GM18861 (cell line): ENCODE data around the gene ENAM.
"Not testable (repeated sequence)": the region's sequence is repeated elsewhere in the genome, so short reads cannot be mapped to it uniquely, and the experiment has no call there.

ENCODE experiments used
- ATAC-seq: cut with Tn5 transposase; IDR thresholded peaks from one replicate; pipeline ENCODE4 v1.9.1; 2021; ENCODE audit not compliant: unreplicated experiment

Gene ENAM

DNA sequence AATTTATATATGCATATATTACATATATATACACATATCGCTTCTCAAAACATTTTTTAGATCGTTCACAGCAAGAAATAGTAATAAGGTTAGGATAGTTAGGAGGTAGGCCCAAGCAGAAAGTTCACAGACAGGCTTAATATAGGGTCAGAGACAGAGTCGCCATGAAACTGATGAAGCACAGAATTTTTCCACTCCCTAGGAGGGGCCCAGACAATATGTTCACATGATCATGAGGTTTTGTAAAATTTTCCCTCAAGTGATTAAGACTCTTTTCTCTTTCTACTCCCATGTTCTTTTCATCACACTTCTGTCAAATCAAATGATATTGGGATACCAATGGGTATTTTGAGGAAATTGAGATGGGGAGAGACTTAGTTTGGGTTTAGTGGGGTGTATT, 5.2 kb upstream of the ENAM start:
- ATAC-seq = no peak

- ATAC-seq = no peak
These were observed 4.2 kb upstream of the ENAM start for GRCh38 chr4:70624226-70624793.

DNA sequence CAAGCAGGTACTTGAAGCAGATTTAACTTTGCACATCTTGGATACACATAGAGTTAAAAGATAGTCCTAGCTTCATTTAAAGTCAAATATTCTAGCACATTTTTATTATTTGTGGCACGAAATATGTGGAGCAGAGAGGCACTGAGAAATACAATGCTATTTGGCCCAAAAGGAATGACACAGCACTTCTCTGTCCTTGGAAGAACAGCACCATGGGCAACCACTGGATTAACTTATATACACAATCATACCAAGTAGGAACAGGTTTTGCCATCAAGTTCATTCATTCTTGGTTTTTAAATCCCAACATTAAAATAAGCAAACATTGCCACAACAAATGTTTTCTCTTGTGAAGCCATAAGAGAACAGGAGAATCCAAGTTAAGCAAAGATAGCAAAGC, 924 bp upstream of the ENAM start:
- ATAC-seq = no peak

GRCh38 chr4:70629469-70630090, 1.0 kb downstream of the ENAM start:
- peak; percentile 56 for ATAC-seq

DNA sequence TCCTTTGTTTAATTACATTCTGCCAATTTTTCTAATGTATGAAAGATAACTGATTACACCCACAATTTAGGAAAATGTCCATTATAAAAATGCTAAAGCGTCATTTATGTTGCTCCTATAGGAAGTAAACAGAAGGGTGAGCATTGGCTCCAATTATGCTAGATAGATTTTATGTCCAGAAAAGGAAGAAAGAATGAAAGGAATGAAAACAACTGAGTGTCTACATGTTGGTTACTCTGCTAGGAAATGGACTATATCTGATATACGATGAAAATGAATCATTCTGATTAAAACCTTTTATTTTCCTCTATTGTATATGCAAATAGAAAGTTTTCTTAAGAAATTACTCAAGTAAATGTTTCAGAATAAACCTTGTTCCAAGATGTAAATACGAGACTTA, 1.6 kb downstream of the ENAM start:
- no peak for ATAC-seq

DNA sequence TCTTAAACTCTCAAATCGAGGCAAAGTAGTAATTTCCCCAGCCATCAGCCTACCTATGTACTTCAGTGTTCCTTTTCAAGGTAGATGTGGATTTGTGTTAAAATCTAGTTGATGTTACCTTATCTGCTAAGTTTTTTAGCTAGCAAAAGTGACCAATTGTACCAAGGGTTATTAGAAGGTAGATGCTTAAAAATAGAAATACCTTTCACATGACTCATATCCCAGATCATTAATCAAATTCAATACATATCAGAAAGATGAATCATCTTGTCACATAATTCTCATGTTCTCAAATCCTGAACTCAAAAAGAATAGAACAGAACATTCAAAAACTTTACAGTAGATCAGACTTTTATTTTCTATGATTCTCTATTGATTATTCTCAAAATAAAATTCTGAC, 3.5 kb downstream of the ENAM start:
- ATAC-seq = no peak

DNA sequence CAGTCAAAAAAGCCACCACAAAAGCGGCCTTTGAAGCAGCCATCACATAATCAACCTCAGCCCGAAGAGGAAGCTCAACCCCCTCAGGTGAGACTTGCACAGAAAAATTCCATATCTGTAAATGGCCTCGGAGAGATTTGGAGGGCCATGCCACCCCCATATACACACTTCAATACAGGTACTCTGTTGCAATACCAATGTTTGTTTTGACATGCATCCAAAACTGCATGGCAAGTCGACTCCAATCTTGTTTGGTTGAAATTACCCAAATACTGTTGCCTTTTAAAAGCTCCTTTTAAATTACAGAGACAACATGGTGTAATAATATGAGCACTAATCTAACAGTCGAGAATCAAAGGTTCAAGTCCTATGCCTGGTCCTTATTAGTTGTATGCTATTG, 5.9 kb downstream of the ENAM start:
- ATAC-seq = no peak

DNA sequence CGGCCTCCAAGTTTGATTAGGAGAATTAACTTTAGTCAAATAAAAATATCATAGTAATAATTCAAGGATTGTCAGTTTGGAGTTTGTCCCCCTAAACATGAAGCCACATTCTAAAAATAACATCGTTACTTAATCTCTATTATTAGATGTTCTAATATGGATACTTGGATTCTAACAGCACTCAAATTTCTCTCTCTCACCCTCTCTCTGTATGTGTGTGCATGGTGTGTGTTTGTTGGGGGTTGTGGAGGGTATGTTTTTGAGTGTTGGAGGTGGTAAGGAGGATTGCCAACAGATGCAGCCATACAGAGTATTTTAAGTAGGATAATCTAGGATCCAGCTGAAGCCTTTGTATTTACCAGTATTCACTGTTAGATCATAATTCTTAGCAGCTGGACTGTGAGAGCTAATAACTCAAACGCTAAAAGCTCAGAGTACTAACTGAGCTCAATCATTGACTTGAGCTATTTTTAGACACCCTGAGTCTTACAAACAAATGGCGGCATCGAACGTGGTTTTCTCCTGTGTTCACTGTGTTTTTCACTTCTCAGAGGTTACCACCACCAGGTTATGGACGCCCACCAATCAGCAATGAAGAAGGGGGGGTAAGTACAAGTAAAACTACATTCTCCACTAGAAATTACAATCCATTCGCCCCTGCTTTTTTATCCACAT, 8.8 kb downstream of the ENAM start:
- peak; percentile 48 for ATAC-seq

DNA sequence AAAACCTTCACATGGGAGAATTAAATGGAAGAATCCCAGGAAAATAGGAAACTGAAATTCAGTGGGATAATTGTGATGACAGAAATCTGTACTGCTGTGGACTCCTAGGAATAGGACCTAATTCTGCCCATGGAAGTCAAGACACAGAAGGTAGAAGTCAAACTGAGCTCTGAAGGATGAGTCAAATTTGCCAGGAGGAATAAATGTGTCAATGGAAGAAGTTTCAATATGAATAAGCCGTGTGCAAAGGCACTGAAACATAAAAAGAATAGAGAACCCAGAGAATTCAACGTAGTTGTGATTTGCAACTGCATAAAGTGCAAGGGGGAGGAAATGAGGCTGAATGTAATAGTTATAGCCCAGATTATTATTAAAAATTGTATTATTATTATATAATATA, 11.6 kb downstream of the ENAM start:
- peak; percentile 47 for ATAC-seq

DNA sequence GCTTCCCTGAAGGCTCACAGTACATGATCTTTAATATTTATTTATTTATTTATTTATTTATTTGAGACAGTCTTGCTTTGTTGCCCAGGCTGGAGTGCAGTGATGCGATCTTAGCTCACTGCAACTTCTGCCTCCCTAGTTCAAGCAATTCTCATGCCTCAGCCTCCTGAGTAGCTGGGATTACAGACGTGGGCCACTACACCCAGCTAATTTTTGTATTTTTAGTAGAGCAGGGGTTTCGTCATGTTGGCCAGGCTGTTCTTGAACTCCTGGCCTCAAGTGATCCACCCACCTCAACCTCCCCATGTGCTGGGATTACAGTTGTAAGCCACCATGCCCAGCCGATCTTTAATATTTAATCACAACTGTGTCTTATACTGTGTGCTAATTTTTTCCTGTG, 22.2 kb downstream of the ENAM start:
- not testable (repeated sequence) for ATAC-seq

- no peak for ATAC-seq
These were observed 23.4 kb downstream of the ENAM start for GRCh38 chr4:70651864-70652506.

DNA sequence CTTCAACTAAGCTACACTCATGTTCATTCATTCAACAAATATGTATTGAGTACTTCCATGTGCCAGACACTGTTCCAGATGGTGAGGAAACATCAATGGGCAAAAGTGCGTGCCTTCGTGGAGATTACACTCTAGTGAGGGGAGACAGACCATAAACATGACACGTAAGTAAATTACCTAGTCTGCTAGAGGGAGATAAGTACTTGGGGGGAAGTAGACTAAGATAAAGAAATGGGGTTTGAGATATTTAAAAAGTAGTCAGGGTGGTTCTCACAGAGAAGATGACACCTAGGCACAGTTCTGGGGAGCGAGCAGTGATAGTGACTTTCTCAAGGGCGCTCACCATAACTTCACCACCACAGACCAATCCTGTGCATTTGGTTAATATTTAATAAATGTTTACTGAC, 26.1 kb downstream of the ENAM start:
- no peak for ATAC-seq

DNA sequence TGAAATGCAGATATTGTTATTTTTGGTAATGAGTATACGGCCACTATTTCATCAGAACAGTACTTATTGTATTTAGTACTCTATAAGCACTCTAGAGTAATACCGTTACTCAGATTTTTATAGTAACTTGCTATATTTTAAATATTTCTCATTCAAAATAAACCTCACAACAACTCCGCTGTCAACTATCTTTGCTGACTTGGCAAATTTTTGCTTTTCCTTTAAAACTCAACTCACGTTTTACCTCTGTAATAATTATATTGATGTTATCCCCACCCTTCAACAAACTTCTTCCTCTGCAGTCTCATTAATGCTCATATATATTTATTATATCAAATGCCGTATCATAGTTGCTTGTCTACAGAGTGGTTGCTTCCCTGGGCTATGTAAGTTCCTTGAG, 28.8 kb downstream of the ENAM start:
- ATAC-seq = no peak

- ATAC-seq = no peak
These were observed 29.9 kb downstream of the ENAM start for GRCh38 chr4:70658418-70658817.

- ATAC-seq = no peak
These were observed 31.6 kb downstream of the ENAM start for GRCh38 chr4:70660106-70660505.

DNA sequence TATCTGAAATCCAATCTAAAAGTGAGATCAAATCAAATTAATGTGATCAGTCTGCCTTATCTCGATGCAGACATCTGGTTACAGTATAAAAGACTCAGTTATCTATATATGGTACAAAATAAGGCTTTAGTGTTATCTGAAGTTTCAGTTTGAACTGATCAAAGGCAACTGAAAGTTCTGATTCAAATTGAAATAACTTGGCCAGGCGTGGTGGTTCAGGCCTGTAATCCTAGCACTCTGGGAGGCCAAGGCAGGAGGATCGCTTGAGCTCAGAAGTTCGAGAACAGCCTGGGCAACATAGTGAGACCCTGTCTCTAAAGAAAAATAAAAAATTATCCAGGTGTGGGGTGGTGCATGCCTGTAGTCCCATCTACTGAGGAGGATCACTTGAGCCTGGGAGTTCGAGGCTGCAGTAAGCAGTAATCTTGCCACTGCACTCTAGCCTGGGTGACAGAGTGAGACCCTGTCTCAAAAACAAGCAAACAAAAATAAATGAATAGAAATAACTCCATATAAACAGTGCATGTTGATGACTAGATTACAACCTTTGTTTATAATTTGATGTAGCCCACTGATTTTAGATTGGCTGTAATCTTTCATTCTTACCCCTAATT, 32.9 kb downstream of the ENAM start:
- ATAC-seq = peak; percentile 70

GRCh38 chr4:70666369-70666768, 37.8 kb downstream of the ENAM start, which contains the start of gene JCHAIN:
JCHAIN (minus strand) TSS chr4:70666508; CDS start chr4:70666490, 18 bp downstream.
- ATAC-seq = no peak

GRCh38 chr4:70667740-70668535, 39.4 kb downstream of the ENAM start:
- ATAC-seq = no peak

DNA sequence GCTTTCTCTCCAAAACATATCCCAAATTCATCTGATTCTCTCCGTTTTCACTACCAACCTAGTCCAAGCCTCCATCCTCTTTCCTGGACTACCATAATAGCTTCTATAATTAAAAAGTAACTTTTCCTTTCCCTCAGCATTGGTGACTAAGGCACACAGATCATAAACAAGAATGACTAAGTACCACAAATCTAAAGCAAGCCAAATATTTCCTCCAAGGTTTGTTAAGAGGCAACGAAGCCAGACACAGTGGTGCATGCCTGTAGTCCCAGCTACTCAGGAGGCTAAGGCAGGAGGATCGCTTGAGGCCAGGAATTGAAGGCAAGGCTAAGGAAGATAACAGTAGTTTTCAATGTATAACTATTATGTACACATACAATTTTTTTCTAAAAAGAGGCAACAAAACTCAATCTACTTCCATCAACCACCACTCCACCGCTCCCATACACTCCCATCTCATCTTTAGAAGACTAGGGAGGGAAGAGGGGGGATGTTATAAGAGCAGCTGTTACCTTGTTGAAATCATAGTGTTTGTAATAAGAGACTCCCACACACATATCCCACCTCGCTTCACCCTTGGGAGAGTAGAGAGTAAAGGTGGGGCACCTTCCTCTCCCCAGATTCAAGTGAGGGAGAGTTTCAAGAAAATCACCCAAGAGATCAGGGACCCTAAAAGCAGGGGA, 41.9 kb downstream of the ENAM start:
- ATAC-seq = no peak

DNA sequence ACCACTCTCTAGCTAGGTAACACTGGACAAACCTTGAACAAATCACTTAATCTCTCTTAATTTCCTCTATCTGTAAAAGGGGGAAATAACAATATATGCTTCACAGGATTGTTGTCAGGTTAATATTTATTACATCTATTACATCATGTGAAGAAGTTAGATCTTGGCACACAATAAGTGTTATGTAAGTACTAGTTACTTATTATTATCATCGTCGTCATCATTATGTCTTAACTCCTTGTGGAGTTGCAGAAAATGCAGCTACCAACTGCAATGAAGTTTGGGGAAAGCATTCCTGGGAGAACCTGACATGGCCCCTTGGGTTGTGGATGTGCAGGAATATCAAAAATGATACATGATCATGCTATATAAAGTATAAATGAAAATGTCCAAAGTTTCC, 42.5 kb downstream of the ENAM start:
- no peak for ATAC-seq
